GM19025 (cell line): ENCODE data around the gene MSANTD2.

ENCODE experiments used
- ATAC-seq: cut with Tn5 transposase; IDR thresholded peaks from one replicate; pipeline ENCODE4 v1.9.1; 2021; ENCODE audit warnings: mild to moderate bottlenecking, low read depth, moderate library complexity; ENCODE audit not compliant: unreplicated experiment

MSANTD2 gene

DNA sequence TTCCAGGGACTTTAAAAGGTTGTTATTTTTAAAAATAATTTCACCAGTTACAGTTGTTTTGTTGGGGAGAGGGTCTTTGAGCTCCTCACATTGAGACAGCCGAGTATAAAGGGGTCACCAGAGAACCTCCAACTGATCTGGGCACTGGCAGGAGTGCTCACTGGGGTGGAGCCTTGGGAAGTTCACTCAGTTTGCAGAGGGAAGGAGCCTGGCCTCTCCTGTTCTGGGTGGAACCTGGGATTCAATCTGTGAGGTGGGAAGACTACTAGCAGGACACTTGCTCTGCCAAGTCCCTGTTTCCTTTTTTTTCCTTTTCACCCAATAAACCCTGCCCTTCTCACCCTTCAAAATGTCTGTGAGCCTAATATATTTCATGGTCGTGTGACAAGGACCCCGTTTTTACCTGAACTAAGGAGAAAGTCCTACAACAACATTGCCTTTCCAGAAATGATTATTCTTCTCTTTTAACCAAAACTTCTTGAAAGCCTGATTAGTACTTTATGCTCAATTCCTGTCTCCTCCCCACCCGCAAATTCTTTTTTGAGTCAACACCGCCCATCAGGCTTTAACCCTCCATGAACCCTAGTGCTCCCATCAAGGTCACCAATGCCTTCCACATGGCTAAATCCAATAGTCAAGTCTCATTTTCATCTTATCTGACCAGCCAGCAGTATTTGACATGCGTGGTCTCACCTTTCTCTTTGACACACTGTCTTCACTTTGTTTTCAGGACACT lies 22.0 kb upstream of the MSANTD2 start:
- no peak for ATAC-seq

DNA sequence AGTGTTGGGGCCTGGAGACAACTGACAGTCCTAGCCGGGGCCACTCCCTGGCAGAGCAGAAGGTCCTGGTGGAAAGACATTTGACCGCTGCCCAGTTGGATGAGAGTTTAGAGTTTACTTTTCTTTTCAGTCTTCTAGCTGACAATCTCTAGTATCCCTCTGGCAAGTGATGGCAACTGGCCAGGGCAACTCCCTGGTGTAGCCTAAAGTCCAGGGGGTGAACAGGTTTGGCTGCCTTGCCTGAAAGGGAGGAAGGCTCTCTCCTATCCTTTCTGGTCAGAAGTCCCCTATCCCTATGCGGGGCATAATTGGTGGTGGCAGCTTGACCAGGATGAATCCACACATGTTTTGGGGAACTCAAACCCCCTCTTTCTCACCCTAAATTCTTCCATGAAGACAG lies 16.8 kb upstream of the MSANTD2 start:
- no peak for ATAC-seq

DNA sequence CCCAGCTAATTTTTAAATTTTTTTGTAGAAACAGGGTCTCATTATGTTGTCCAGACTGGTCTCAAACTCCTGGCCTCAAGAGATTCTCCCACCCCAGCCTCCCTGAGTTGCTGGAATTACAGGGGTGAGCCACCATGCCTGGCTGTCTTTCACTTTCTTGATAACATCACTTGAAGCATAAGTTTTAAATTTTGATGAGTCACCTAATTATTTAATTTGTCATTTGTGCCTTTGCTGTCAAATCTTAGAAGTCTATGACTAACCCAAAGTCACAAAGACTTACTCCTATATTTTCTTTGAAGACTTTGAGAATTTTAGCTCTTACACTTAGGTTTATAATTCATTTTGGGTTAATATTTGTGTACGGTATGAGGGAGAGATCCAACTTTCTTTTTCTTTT lies 14.5 kb upstream of the MSANTD2 start:
- no peak for ATAC-seq

DNA sequence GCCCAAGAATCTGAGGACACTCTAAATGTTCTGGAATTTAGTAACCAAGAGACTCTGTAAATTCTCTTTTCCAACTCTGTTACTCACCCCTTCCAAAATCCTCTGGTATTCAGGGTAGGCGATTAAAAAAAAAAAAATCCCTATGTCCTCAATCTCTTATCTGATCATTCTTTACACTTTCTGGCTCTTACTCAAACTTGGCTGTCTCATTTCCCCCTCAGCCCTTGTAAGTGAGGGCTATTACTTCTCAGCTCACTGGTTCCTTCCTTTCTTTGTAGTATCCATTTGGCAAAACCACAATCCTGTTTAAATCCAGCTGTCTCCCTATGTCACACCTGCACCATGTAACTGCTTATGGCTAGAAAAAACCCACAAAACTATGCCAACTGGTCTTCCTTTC lies 12.7 kb upstream of the MSANTD2 start:
- ATAC-seq: no peak

DNA sequence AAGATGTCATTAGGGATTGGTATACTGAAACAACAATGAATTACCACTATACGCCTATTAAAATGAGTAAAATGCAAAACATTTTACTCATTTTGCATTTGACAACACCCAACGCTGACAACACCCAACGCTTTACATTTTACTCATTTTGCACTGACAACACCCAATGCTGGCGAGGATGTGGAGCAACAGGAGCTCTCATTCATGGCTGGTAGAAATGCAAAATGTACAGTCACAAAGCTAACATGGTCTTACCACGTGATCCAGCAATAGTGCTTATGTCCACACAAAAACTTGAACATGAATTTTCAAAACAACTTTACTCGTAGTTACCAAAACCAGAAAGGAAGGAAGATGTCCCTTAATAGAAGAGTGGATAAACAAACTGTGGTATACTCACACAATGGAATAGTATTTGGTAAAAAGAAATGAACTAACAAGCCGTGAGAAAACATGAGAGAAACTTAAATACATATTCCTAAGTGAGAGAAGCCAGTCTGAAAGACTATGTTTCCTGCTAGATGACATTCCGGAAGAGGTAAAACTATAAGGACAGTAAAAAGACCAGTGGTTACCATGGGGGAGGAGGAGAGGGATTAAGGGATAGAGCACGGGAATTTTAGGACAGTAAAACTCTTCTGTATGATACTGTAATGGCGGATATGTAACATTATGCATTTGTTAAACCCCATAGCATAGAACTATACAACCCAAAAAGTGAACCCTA lies 11.4 kb upstream of the MSANTD2 start:
- no peak for ATAC-seq

DNA sequence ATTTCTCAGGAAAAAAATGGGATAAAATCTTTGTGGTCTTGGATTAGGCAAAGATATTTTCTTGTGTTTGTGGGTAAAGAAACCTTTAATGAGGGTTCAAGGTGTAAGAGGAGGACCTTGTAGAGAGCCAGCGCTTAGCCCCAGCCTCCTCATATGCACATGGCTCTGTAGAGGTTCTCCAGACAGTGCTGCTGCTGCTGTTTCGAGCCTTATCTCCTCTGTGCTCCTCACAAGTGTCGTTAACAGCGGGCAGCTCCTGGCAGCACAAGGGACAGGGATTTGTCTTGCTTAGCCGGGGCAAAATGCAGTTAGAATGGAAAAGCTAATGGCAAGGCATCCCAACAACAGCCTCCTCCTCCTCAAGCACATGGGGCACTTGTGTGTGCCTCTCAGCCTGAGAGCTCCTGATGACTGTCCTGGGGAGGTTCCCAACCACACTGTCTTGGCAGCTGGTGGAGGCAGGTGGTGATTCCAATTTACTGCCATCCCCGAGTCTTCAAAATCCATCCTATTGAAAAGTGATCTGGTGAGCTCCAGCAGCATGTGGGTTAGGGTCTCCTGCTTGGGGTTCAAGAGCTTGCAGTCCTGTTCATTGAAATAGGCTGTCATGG lies 7.6 kb upstream of the MSANTD2 start:
- ATAC-seq: no peak

DNA sequence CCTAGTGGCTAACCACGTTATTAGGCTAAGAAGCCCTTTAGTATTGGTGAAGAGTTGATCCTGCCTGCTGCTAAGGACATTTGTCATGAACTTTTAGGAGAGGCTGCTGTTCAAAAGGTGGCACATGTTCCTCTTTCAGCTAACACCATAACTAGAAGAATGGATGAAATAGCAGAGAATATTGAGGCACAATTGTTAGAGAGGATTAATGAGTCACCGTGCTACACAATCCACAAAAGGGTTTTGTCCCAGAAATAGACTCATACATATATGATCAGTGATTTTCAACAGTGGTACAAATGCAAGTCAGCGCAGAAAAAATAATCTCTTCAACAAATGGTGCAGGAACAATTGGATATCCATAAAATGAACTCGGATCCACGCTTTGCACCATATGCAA lies 7.0 kb upstream of the MSANTD2 start:
- ATAC-seq: no peak

DNA sequence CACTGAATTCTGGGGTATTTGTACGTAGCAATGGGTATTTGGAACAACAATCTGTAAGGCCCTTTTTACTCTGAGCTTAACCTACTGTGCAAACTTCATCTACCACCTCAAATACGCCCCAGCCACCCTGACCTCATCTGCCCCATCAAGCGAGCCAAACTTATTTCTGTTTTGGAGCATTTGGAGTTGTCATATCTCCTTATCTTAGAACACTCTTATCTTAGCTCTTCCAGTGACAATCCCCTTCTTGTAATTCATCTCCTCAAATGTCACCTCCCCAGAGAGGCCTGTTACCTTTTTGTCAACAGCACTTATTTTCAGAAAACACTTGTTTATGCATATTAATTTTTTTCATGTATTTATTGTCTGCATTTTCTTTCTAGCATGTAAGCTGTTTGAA lies 4.7 kb upstream of the MSANTD2 start:
- ATAC-seq: no peak

DNA sequence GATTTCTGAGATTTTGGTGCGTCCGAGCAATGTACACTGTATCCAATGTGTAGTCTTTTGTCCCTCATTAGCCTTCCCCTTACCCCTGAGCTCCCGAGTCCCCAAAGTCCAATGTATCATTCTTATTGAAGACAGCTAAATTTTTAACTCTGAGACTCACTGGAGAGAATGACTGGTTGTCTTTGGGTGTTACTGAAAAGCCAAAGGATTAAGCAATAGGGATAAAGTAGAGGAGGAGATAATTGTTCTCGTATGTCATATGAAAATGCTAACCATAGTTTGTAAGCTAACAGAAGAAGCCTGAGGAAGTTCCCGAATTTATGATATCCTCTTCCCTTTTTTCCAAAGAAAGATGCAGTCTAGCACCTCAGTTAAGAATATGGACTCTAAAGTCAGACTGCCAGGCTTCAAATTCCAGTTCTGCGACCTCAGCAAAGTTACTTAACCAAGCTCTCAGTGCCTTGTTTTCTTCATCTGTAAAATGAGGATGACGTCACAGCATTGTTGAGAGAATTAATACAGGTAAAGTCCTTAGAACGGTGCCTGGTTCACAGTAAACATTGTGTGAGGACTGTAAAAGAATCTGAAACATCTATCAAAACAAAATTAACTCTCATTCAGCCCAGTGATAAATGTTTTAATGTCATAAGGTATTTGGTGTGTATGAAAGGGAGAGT lies 1.6 kb upstream of the MSANTD2 start:
- no peak for ATAC-seq

DNA sequence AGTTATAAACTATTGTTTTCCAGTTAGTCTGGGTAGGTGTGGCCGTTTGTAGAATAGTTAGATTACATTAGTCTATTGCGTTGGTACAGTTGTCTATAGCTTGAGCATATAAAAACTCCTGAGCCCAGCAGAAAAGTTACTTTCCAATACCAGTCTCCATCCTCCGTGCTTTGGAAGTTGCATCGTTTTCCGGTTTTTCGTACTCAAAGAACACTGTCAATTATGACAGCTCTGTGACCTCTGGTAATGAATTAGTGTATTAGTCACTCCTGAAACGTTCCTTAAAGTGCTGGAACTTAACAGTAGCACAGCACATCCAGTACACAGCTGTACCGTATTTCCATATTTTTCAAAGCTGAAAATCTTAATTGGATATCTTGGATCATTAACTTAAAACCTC lies 808 bp upstream of the MSANTD2 start:
- ATAC-seq: no peak

DNA sequence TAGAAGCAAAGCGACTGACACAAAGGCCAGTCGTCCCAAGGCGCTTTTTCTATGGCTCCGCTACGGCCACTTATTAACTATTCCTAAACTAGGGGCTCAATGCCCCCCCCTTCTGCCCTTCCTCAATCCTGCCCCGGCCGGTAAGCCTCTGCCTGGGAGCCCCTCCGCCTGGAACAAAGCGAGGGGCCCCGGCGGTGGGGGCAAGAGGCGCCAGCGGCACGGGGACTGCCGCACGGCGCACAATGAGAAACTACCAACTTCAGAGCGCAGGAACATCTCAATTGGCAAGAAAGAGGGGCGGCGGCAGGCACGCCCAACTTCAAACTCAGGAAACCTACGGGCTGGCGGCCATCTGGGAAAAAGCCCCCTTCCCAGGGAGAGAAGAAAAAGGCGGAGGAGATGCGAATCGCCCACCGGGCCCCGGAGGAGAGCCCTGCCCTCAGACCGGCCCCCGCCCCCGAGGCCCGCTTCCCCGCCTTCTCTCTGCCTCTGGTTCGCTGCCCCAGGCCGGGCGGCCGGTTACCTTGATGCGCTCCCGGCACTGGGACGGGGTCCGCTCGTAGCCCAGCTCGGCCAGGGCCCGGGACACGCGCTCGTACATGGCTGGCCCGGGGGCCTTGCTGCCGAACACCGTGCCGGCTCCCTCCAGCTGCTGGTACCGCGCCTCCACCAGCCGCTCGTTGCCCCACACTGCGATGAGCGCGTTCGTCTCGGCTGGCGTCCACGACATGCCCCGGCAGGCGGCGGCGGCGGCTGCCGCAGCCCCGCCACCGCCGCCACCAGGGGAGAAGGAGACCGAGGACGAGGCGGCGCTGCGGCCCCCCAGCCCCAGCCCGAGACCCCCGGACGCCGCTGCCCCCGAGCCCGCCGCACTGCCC lies 619 bp downstream of the MSANTD2 start:
- ATAC-seq: peak; percentile 31

DNA sequence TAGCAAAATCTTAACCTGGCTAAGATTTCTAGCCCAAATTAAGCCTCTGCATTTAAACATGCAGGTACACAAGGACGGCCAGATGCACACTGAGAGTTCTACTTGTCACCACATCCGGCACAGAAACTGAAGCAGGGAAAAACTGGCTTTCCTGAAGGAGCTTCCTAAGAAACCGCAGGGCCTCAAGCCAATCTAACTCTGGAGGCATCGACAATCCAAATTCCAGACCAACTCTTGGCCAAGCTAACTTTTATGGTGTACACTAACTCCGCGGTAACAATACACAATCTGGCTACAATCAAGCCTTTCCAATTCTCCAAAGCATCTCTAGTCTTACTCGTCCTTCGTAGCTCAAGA lies 1.2 kb downstream of the MSANTD2 start:
- ATAC-seq: peak; percentile 6

DNA sequence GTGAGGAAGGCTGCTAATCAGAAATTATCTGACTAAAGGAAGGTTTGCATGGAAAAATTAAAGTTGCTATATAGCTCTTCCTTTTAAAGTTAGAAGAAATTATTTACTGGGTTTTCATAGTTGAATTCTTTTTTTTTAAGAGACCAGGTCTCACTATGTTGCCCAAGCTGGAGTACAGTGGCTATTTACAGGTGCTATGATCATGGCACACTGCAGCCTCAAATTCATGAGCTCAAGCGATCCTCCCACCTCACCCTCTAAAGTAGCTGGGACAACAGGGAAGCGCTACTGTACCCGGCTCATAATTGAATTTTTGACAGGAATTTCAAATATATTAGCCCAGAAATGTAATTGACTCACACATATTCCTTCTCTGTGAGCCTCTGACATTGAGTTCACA lies 3.9 kb downstream of the MSANTD2 start:
- no peak for ATAC-seq

DNA sequence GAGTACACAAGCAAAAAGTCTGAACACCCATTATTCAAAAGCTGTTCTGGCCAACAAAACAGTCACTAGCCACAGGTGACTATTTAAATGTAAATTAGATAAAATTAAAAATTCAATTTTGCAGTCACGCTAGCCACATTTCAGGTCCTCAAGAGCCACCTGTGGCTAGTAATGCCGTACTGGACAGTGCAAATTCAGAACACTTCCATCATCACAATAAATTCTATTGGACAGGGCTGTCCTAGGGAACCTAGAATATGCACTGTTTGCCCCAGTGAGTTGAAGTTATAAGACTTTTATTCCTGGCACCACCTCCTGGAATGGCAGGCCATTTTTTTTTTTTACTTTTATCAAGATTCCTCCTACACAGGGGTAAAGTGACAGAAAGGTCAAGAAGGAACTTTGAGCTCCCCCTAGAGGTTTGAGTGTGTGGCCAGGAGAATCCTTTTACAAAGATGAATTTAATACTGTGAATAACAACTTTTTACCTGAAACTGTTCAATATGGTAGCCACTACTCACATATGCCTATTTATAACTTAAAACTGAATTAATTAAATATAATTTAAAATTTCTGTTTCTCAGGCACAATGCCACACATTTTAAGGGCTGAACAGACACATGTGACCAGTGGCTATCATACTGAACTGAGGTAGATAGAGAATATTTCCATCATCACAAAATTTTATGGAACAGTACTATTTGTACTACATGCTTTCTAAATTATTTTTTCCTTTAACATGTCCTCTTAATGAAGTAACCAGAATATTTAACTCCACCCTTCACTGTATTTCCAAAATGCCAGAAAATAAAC lies 6.5 kb downstream of the MSANTD2 start:
- no peak for ATAC-seq

DNA sequence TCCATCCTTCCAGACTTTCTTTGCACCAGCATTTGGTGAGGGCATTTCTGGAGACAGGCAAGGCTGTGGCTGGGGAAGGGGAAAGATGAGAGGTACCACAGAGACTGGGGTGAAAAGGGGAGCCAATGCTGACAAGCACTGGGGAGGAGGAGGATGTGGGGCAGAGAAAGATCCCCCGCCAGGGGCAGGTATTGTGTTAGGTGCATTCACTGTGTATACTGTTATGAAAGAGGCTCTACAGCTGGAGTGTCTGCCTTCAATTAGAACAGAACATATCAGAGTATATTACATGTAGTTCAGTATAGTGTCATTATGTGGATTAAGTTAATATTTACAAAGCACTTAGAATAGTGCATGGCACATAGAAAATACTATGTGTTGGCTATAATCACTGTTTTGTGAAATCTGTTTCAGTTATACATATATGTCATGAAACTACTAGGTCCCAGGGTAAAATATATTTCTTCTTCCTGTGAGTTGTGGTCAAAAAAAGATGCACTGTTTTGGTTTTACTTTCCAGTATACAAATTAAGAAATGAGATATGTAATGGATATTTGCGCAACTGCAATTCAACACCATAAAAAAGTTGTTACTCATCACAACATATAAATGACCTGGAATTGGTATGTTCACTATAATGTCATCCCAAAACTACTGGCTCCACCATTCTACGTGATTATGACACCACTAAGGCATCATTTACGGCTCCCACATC lies 8.4 kb downstream of the MSANTD2 start:
- no peak for ATAC-seq

DNA sequence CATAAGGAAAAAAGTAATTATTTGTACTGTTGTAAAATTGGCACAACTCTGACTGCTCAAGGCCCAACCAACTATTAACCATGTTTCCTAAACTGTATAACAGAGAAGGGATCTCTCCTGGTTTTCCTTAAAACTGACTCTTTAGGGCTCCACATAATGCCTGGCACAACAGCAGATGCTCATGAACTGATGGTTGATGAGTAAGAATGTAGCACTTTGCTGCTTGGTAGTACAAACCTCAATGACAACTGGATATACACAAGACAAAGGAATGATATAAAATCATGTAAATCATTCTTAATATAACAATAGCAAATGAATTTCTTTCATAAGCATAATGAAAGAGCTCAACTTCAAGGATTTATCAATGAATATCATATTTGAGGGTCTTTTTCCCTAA lies 11.7 kb downstream of the MSANTD2 start:
- ATAC-seq: no peak

DNA sequence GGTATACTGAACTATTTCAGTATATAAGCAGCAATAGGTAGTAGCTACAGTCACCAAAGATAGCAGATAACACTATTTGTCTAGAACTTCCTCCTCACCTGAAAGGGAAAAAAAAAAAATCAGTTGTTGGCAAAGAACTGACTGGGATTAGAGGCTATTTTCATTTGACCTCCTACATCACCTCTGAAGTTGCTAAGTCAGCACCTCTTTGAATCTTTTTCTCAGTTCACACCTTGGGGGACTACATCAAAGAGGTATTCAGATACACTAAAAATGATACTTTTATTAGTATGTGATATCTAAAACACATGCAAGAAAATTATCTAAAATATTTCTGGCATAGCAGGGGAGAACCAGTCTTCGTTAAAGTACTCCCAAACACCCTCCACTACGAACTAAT lies 16.2 kb downstream of the MSANTD2 start:
- no peak for ATAC-seq

DNA sequence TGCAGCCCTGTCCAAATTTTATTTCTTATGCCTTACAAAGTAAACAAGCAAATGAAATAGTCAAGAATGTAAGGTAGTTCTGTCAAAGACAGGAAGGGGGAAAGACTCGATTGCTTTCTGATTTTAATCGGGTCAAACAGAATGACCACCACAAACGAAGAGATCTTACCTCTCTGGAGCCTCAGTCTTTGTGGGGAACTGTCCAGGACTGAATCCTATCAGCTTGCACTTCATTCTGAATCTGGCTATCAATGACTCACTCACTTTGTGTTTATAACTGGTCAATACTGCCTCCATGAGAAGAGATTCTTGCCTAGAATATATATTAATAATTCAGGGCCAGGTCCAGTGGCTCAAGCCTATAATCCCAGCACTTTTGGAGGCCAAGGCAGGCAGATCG lies 17.2 kb downstream of the MSANTD2 start:
- ATAC-seq: no peak

DNA sequence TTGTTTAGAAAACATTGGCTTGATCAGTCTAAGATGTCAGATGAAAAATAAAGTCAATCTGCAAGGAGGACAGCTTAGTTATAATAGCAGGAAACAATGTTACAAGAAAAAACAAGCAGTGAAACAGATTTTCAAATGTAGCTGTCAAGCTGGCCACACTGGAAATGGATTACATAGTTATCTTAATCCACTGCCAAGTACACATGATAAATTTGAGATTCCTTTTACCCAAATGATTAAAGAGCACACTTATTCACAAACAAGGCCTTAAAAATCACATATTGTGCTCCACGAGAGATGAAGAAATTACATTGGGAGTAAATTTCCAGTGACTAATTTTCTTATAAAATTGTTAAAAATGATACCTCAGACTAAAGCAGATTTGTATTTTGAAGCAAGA lies 20.6 kb downstream of the MSANTD2 start:
- ATAC-seq: no peak
